ENCODE data around the gene OCA2.

DNA sequence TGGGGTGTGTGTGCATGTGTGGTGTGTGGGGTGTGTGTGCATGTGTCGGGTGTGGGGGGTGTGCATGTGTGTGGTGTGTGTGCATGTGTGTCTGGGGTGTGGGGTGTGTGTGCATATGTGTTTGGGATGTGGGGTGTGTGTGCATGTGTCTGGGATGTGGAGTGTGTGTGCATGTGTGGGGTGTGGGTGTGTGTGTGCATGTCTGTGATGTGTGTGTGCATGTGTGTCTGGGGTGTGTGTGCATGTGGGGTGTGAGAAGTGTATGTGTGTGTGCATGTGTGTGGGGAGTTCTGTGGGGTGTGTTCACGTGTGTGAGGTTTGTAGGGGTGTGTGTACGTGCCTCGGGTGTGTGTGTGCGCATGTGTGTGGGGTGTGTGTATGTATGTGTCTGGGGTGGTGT is 6.7 kb upstream of the OCA2 start:
- TF ChIP-seq, protein P1, sequence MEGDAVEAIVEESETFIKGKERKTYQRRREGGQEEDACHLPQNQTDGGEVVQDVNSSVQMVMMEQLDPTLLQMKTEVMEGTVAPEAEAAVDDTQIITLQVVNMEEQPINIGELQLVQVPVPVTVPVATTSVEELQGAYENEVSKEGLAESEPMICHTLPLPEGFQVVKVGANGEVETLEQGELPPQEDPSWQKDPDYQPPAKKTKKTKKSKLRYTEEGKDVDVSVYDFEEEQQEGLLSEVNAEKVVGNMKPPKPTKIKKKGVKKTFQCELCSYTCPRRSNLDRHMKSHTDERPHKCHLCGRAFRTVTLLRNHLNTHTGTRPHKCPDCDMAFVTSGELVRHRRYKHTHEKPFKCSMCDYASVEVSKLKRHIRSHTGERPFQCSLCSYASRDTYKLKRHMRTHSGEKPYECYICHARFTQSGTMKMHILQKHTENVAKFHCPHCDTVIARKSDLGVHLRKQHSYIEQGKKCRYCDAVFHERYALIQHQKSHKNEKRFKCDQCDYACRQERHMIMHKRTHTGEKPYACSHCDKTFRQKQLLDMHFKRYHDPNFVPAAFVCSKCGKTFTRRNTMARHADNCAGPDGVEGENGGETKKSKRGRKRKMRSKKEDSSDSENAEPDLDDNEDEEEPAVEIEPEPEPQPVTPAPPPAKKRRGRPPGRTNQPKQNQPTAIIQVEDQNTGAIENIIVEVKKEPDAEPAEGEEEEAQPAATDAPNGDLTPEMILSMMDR (IDR thresholded peaks at IDR 0.05), result no peak
- no peak for TF ChIP-seq POLR2AphosphoS5 (IDR thresholded peaks at IDR 0.05; ENCODE audit: insufficient read depth in 1 of 2, low read depth in 1 of 2)

Measured in vagina (tissue), 2 donors.